OCI-LY1 (cell line): ENCODE data around the gene ARHGEF10L.

Experiments
- CTCF ChIP-seq: fragments of 200-600 bp; sonication (generic), shearing (Covaris generic); IDR thresholded peaks from 2 replicates; pipeline ENCODE4 v1.5.1; 2017; ENCODE audit warnings: mild to moderate bottlenecking, antibody characterized with exemption, low read length, moderate library complexity, mixed read lengths
- EZH2 ChIP-seq: fragments of 200-600 bp; sonication (generic), shearing (Covaris generic); IDR thresholded peaks from 2 replicates; pipeline ENCODE4 v1.8.0; 2017; ENCODE audit warnings: borderline replicate concordance, mixed run types, mild to moderate bottlenecking, antibody characterized with exemption, low read length, moderate library complexity, mixed read lengths

GRCh38 chr1:17668624-17669175 lies 129.2 kb downstream of the ARHGEF10L start:
- TF ChIP-seq CTCF (no peak), EZH2 (no peak)
